Loucy (cell line): ENCODE measurements around the gene NEK8.

Source experiments
- CTCF ChIP-seq: fragments of 200-600 bp; sonication (generic); conservative IDR thresholded peaks from 2 replicates; pipeline ENCODE4 v1.5.1; 2014; ENCODE audit warnings: mild to moderate bottlenecking, antibody characterized with exemption, low read length
- EZH2phosphoT487 ChIP-seq: fragments of 200-600 bp; IDR thresholded peaks from 2 replicates; pipeline ENCODE4 v1.6.1; 2018; ENCODE audit warnings: antibody characterized with exemption, mild to moderate bottlenecking, moderate library complexity, borderline replicate concordance

DNA sequence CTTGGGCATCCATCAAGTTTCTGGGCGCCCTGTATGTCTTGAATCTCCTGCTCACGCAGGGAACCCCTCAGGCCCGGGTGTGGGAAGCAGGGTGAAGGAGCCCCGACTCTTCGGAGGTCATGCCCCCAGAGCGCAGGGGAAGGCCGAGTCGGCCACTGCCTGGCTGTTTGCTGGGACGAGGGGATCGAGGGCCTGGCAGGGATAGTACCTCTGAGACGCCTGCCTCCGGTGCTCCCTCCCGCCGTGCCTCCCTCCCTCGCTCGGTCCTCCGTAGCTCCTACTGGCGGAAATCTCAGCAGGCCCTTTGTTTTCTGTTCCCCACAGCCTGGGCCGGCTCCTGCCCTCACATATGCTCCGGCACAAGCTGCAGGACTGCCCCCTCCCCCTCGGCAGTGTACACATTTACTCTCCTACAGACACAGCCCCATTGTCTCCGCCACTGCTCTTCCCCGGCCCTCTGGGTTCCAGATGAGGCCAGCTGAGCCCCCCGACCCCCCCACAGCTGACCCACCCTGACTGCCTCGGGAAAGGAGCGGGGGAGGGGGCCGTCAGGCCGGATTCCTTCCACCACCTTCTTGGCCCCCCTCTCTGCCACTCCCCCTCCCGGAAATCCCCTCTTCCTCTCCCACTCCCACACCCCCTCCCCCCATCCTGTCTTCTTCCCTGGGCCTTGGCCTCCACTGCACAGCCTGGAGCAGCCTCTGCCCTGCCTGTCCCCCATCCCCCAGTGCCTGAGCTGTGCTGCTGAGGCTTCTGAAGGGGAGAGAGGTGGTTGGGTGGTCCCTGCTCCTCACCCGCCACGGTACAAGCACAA is 16.6 kb downstream of the NEK8 start:
- TF ChIP-seq CTCF (no peak), EZH2phosphoT487 (no peak)
